Panc1 (cell line): ENCODE measurements around the gene COL4A1.

ENCODE experiments used
- CTCF ChIP-seq: fragments of 450-650 bp; IDR thresholded peaks from 2 replicates; pipeline ENCODE4 v1.5.1; 2017; ENCODE audit warnings: mild to moderate bottlenecking
- POLR2AphosphoS5 ChIP-seq: IDR thresholded peaks from 2 replicates; pipeline ENCODE4 v1.6.1; 2012; ENCODE audit warnings: mild to moderate bottlenecking, low read depth, low read length, moderate library complexity
- TCF7L2 ChIP-seq: IDR thresholded peaks from 2 replicates; pipeline ENCODE4 v1.6.1; 2011; ENCODE audit warnings: mild to moderate bottlenecking, low read depth, low read length, inconsistent platforms

DNA sequence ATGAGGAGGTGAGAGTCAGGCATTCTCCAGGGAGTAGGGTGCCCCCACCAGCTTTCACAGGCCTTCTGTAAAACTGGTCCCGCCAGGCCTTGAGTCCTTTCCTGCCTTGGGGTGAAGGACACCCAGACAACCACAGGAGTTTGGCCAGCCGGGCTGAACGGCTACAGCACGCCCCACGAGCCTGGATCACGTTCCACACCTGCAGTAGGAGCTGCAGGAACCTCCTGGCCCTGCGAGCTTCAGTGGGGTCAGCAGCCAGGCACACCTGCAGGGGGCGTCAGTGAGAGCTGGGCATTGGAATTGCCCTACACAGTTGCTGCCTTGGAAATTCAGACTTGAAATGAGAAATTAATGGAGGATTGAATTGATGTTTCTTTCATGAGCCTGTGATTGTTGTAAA, 45.8 kb upstream of the COL4A1 start:
- TF ChIP-seq POLR2AphosphoS5 = no peak
- no peak for TF ChIP-seq CTCF
- TF ChIP-seq TCF7L2 = no peak
